OCI-LY7 (cell line): ENCODE measurements around the gene EEF1A2.

Experiments
- CTCF ChIP-seq: fragments of 200-600 bp; sonication (generic); conservative IDR thresholded peaks from 2 replicates; pipeline ENCODE4 v1.5.1; 2014; ENCODE audit warnings: mild to moderate bottlenecking, antibody characterized with exemption, low read length, moderate library complexity, mixed read lengths
- EZH2phosphoT487 ChIP-seq: fragments of 200-600 bp; sonication (generic); IDR thresholded peaks from 2 replicates; pipeline ENCODE4 v1.6.1; 2018; ENCODE audit warnings: low read depth, borderline replicate concordance, mild to moderate bottlenecking, mixed run types, antibody characterized with exemption, low read length, moderate library complexity, mixed read lengths

- no peak for TF ChIP-seq CTCF
- no peak for TF ChIP-seq EZH2phosphoT487
Observed at GRCh38 chr20:63488315-63489251, 10.3 kb downstream of the EEF1A2 start.
